ENCODE measurements around the gene ZBTB49.
A peak's percentile ranks its signal among the peaks of the same experiment; 100 is the strongest.

ZBTB49 gene

GRCh38 chr4:4361883-4362282 is 71.8 kb downstream of the ZBTB49 start:
- DNase-seq = no peak

DNA sequence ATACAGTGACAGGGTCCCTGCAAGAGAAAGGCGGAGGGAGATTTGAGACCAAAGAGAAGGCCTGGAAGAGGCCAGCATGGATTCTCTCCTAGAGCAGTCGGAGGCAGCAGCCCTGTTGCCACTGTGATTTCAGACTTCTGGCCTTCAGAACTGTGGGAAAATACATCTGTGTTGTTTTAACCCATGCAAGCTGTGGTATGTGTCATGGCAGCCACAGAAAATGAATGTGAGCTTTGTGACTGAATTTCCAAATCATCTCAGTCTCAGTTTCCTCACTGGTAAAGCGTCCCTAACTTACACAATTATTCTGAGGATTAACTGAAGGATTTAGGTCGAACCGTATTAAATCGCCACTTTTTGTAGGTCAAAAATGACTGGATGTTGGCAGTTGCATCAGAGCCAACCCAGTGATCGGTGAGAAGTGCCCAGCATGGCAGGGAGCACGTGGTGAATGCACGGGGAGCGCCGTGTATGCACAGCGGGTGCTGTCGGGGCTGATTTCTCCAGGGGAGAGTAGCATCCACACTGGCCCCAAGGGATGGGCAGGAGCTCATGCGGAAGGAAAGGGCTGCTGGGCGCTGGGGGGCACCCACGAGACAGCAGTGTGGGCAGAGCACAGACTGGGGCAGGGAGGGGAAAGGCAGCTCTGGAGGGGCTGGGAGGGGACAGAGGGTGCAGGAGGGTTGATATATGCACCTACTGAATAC is 73.1 kb downstream of the ZBTB49 start:
- DNase-seq = no peak

- no peak for DNase-seq
These were observed 74.0 kb downstream of the ZBTB49 start for GRCh38 chr4:4364061-4364460.

DNA sequence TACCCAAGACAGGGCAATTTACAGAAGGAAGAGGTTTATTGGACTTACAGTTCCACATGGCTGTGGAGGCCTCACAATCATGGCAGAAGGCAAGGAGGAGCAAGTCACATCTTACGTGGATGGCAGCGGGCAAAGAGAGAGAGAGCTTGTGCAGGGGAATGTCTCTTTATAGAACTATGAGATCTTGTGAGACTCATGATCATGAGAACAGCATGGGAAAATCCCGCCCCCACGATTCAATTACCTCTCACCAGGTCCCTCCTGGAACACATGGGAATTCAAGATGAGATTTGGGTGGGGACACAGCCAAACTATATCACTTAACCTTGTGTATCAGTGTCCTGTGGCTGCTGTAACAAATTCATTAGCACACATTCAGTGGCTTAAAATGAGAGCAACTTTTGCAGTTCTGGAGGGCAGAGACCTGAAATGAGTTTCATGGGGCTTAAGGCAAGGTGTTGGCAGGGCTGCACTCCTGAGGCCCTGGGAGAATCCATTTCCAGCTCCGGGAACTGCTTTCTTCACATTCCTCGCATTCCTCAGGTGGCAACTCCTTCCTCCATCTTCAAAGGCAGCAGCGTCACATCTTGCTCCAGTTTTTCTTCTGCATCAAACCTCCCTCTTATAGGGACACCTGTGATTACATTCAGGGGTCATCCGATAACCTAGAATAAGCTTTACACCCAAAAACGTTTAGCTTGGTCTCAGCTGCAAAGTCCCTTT is 74.6 kb downstream of the ZBTB49 start:
- no peak for DNase-seq

DNA sequence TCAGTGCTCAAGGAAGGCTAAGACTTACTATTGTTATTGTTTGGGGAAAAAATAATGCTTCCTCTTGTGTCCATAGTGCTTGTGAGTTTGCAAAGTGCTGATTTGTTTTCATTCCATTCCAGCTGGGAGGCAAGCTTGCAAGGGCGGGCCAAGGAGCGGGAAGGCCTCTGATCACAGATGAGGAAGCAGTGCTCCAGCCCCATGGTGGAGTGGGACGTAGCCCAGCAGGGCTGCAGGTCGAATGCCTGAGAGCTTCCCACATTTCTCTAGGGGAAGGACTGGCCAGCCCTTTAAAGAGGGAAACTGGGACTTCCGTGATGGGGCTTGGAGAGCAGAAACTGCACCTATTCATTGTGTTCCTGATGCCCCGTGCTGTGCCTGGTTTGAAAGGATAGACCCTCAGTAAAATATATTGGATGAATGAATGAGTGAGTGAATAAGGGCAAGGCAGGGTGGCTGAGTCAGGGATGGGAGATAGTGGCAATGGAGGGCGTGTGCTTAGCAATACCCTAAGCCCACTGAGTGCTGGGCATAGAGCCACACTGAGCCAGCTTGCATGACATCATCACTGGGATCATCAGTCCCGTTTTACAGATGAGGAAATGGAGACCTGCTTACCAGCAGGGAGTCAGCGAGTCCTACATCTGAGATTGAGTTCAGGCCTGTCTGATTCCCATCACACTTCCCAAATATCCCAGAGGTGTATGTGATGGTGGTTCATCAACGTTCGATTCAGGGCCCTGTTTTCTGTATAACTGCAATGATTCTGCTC is 78.9 kb downstream of the ZBTB49 start:
- peak; percentile 9 for DNase-seq
